Measurements from ENCODE around the gene MAP3K2. TPM values are rescaled to one million over a fixed set of nuclear protein-coding genes. Genes with fewer than 3 reads are reported as not detected.

MAP3K2 gene
- total and polyA plus RNA-seq, 2 of the 8 experiments (the other 6 are each of a cell fraction or from before 2014, with no cell fraction given), result 2.0 to 23.2 TPM

DNA sequence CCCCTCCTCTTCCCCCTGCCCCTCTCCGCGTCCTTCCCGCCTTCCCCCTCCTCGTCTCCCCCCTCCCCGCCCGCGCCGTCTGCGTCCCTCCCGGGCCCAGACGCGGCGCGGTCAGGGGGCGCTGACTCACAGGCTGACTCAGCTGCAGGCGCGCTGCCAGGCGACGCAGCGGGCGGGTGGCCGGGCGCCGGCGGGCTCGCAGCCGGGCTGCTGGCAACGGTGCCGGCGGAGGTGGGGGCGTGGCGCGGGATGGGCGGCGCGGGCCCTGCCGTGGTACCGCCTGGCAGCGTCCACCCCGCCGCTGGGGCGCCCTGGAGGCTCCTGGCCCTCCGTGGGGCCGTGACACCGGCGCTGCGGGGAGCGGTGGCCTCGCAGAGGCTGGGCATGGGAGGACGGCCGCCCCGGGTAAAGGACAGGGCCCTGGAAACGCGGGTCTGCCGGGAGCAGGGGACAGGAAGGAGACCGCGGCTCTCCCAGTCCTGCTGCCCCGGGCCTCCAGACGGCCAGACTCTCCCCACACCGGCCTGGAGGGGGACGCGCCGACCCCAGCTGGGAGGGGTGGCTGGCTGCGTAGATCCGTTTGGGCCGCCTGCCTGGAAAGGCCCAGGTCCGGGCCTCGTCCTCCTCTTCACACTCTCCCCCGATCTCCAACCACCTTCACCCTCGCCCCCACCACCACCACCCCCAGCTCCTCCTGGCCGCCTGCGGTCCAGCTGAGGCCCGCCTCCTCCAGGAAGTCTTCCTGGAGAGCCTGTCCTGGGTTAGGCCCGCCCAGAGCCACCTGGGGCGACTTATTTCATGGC, 20.4 kb upstream of the MAP3K2 start (continued):
- no peak for TF ChIP-seq TAF7 (optimal IDR thresholded peaks at IDR 0.05; ENCODE audit: borderline replicate concordance, low read depth, low read length)
- TF ChIP-seq SIX5 (IDR thresholded peaks at IDR 0.05; ENCODE audit: low read depth, low read length), result no peak
- TF ChIP-seq POLR2AphosphoS5 (IDR thresholded peaks at IDR 0.05; ENCODE audit: low read depth, low read length), result no peak
- peak; percentile 58; the same call in 1 of the 2 replicates for TF ChIP-seq KDM1A (IDR thresholded peaks at IDR 0.05; ENCODE audit: borderline replicate concordance, low read length)
- peak; percentile 76; the same call in 1 of the 2 replicates for TF ChIP-seq MAFK (IDR thresholded peaks at IDR 0.05; ENCODE audit: low read depth, low read length)
- no peak for TF ChIP-seq CHD1 (IDR thresholded peaks at IDR 0.05; ENCODE audit: low read depth, low read length)
